Upper lobe of left lung (tissue), 4 donors: ENCODE data around the gene PRKCQ.

Experiments used
- EP300 ChIP-seq, 4 donors: sonication (generic); formaldehyde crosslinking; IDR thresholded peaks; one replicate each; pipeline ENCODE4 v1.5.1; 2017; ENCODE audit warnings: antibody characterized with exemption in 4 of 4, control low read depth in 2 of 4
- TF ChIP-seq, protein P1 (sequence below), 6 experiments: fragments of 450-650 bp in 4 of 6; fragments of 200-600 bp in 2 of 6; sonication (generic) in 2 of 6; IDR thresholded peaks; one replicate each; pipeline ENCODE4 v1.5.1; 2016 to 2019; ENCODE audit warnings: antibody characterized with exemption in 6 of 6

DNA sequence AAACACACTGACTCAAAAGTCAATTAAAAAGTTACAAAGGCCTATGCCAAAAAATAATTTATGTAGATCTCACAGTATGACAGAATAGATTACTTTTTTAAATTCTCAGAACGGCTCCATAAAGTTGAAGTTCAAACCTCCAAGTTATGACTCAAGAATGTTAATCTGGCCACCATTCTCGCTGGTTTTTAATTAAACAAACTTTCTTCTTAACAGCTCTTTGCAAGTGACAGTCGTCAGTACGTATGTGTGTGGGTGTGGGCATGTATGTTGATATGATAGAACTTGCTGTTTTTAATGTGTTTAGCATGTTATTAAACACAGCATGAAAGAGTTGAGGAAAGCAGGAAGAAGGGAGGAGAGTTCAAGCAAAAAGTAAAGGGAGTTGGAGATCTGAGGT is 18.5 kb downstream of the PRKCQ start:
- TF ChIP-seq, protein P1, sequence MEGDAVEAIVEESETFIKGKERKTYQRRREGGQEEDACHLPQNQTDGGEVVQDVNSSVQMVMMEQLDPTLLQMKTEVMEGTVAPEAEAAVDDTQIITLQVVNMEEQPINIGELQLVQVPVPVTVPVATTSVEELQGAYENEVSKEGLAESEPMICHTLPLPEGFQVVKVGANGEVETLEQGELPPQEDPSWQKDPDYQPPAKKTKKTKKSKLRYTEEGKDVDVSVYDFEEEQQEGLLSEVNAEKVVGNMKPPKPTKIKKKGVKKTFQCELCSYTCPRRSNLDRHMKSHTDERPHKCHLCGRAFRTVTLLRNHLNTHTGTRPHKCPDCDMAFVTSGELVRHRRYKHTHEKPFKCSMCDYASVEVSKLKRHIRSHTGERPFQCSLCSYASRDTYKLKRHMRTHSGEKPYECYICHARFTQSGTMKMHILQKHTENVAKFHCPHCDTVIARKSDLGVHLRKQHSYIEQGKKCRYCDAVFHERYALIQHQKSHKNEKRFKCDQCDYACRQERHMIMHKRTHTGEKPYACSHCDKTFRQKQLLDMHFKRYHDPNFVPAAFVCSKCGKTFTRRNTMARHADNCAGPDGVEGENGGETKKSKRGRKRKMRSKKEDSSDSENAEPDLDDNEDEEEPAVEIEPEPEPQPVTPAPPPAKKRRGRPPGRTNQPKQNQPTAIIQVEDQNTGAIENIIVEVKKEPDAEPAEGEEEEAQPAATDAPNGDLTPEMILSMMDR (IDR thresholded peaks at IDR 0.05): no peak
- no peak for TF ChIP-seq EP300 (IDR thresholded peaks at IDR 0.05)
